Hindlimb muscle (tissue), 1 donor: Measurements from ENCODE around the gene C2orf81. TPM values are rescaled to one million over a fixed set of nuclear protein-coding genes. Genes with fewer than 3 reads are reported as not detected.
A peak's percentile ranks its signal among the peaks of the same experiment; 100 is the strongest.
"Not testable (repeated sequence)": the region's sequence is repeated elsewhere in the genome, so short reads cannot be mapped to it uniquely, and the experiment has no call there.

Experiments
- DNase-seq: peaks from one replicate; pipeline ENCODE4 v3.0.0-alpha.2; 2013
- polyA plus RNA-seq: library from polyadenylated mRNA; unstranded; fragments of 120-200 nt; gene quantifications from one replicate; pipeline ENCODE4 v1.2.1, GENCODE V29; 2013; ENCODE audit not compliant: insufficient read length

Gene C2orf81
- polyA plus RNA-seq, 1 donor, result 2.7 TPM

DNA sequence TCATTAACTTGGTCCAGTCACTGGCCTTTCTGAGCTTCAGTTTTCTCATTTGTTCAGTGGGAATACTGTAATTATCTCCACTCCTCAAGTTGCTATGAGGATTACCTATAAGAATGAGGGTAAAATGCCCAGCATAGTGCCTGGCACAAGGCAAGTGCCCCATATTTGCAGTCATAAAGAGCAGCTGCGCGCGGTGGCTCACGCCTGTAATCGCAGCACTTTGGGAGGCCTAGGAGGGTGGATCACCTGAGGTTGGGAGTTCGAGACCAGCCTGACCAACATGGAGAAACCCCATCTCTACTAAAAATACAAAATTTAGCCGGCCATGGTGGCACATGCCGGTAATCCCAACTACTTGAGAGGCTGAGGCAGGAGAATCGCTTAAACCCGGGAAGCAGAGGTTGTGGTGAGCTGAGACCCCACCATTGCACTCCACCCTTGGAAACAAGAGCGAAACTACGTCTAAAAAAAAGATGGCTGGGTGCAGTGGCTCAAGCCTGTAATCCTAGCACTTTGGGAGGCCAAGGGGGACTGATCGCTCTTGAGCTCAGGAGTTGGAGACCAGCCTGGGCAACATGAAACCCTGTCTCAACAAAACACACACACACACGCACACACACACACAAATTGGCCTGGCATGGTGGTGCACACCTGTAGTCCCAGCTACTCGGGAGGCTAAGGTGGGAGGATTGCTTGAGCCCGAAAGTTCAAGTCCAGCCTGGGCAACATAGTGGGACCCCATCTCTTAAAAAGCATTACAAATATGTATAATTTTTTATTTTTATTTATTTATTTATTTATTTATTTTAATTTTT is 21.3 kb upstream of the C2orf81 start:
- DNase-seq, result not testable (repeated sequence)

DNA sequence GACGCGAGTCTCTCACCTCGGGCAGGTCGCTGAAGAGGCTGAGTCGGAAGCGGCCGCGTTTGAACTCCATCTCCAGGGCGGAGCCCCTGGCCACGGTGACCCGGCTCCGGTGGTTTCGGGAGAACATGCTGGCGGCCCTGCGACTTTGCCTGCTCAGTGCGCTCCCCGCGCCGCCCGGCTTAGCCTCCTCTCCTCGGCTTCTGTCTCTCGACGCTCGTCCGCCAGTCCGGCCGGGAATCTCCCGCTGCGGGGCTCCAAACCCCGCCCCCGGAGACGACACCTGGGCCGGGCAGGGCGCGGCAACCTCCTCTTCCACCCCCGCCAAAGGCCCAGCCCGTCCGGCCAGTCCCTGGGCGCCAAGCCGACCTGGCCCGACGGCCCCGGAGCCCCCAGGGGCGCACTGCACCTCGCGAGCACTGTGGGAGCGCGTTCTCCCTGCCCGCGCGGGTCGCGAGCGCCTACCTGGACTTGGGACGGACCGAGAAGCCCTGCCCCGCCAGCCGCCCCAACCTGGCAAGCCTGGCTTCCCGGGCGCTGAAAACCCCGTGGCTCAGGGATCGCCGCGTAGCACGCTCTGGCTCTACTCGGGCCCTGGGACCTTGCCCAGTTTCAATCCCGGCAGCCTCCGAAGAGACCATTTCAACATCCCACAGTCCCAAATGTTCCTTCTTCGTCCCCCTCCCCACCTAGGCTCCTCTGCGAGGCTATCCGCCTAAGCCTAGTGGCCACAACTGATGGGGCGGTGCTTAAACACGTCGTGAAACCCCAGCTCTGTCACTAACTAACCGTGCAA is 20.5 kb upstream of the C2orf81 start, which contains the start of gene RTKN:
RTKN (minus strand) TSS at position 248 of the 793 bp plus-strand sequence; CDS start at position 127, 121 bp downstream.
- peak; percentile 54 for DNase-seq

DNA sequence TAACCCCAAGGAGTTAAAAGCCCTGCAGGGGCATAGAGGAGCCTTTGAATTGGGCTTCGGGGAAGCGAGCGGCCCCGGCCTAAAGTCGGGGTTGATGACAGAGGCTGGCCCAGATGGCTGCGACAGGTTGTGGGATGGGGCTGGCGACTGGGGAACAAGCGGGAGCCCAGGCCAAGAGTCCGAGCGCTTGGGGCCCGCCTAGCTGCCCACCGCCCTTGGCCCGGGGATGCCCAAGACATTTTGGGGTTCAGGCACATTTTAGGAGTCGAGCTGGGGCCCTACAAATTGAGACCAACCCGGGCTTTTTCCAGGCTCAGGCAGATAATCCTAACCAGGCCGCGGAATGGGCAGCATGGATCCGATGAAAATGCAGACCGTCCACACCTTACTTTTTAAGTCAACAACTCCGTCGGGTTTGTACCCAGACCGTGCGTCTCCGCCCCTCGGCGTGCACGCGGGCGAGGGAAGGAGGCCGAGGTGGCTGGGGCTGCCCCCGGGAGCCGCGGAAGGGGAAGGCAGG is 19.8 kb upstream of the C2orf81 start:
- DNase-seq, result no peak

DNA sequence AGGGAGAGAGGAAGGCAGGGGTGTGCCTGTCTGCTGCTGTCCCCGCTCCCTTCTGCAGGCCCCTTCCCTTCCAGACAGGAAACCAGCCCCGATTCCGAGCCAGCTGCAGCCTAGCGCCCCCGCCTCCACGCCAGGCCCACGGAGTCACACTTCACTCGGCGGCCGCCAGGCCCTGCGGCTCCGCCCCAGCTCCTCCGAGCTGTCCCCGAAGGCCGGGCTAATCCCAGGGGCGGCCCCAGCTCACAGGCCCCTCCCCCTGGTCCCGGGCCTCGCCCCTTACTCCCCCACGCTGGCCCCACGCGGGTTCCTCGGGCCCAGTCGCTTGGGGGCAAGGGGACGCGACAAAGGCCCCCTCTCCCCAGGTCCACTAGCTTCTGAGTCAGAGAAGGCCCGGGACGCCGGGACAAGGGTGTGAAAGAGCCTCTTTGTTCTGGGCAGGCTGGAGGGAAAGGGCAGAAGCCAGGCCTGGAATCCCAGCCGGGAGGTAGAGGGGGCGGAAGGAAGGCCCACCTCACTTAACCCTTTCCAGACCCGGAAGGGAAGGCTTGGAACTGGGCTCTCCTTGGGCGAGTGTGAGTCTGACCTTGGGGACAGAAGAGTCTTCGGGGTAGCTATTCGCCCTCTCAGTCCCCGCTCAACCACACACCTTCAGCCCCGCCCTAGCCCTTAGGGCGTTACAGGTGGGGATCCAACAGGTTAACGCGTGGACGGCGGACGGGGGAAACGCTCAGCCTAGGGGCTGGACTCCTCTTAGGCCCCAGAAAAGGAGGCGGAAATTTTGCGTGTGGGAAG is 19.2 kb upstream of the C2orf81 start:
- peak; percentile 92 for DNase-seq

DNA sequence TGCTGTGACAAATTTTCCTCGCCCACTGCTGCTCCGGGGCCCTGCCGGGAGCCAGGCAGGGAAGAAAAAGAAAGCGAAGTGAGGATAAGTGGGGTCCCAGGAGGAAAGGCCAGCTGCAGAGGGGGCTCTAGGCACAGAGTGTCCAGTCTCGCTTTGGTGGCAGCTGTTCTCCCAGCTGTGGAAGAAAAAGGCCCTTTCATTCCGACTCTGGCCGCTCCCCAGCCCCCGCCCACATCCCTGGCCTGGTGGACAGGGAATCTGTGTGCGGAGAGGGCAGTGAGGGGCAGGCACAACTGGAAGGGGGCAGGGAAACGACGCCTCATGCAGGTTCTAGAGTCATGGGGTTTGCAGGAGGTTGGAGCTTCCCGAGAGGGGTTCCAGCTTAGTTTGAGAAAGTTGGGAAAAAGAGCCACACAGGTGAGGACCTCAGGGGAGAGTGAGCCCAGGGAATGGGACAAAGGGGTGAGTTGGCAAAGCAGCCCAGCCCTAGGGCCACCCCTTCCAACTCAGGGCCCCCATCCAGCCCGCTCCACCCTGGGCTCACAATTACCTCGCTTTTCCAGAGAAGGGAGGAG is 18.5 kb upstream of the C2orf81 start:
- DNase-seq, result peak; percentile 84

DNA sequence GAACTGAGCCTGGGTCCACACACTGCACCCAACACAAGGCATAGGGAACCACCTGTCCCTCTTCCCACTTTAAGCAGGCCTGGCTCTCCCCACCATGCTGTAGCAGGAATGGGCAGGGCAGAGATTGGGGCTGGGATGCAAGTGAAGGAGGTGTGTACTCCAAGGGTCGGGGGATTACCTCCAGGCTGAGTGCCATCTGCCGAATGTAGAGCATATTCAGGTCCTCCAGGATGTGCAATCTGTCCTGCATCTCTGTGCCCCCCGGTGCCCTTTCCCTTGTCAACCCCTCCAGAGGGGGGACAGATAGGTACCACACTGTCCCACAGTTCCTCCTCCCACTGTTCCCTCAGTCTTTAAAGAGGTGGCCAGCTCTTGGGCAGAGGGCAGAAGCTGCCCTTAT is 18.0 kb upstream of the C2orf81 start:
- DNase-seq, result no peak

DNA sequence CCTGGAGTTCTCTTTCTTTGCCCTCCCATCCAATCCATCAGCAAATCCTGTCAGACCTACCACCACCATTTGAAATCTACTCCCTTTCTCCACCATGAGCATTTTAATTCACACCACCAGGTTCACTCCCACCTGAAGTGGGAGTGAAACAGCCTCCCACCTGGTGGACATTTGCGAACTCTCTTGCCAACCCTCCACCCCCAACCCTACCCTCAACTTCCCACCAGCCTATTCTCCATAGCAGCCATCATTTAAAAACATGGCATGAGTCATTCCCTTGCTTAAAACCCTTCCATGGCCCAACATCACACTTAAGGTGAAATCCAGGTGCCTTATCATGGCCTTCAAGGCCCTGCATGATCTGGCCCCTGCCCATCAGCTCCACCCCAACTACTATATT is 16.8 kb upstream of the C2orf81 start:
- no peak for DNase-seq

DNA sequence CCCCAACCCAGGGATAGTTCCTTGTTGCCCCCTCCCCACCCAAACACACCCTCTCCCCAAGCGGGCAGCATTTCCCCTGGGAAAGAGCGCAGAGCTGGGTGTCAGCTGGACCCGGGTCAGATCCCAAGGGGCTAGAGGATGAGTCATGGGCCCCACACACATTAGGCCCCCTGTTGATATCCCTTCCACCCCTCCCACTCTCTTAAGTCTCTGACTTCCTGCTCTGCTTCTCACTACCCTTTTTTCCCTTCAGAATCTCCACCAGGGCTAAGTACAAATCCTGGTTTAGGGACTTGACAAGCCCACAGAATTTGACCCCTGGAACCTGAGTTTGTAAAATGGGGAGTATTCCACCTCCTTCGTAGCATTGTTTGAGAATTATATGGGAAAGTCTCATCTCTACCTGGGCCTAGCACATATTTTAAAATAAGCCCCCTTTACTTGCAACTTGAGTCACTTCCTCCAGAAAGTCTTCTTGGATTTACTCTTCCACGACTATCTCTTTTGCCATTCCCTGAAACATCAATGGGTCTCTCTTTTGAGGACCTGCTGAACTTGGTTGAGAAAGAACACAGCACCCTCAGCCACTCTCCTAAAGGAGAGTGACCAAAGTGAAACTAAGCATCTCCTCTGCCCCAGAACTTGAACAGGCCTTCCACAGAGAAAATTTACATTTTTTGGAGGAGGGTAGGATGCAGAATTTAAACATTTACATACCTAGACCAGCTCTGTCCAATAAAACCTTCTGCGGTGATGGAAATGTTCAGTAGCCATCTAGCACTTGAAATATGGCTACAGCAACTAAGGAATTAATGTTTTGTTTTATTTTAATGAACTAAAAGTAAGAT is 15.7 kb upstream of the C2orf81 start:
- DNase-seq, result no peak

DNA sequence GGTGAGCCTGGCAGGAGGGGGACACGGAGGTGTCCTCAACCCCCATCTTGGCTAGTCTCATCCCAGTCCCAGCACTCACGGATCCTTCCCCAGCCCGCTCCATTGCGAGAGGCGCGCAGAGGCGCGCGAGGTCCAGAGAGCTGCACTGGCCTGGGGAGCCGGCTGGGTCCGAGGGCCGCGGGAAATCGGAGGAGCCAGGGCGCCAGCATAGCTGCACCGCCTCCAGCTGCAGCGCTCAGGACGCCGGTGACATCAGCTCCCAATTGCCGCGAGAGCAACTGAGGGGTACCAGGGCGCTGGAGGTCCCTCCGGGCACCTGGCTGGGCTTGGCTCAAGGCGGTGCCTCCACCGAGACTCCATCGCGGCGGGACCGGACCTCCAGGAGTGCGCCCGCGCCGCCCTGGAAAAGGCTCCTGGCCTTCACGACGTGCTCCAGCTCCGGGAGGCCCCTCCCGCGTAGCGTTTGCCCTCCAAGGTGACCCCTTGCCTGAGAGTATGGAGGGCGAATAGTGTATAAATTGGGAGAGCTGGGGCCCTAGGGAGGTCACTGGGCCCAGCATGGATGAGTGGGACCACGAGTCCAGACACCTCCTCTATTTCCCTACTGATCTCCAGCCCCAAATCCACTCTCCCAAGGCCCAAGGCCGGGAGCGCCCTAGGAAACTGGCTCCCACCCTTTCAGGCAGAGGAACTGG is 14.8 kb upstream of the C2orf81 start:
- no peak for DNase-seq

DNA sequence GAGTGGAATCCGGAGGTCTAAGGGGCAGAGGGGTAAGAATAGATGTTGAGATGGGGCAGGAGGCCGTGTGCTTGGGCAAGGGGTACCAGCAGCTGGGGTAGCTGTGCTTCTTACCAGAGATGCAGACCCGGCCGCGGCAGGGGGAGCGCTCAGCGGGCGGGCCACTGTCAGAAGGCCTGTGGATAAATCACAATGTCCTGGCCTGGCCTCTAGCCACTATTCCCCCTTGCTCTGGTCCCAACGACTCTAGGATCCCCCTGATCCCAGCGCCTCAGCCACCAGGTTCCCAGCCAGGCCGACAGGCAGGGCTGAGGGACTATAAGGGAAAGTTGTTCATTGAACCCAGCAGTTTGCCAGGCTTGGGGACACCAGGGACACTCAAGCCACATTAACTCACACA is 9.1 kb upstream of the C2orf81 start:
- no peak for DNase-seq

DNA sequence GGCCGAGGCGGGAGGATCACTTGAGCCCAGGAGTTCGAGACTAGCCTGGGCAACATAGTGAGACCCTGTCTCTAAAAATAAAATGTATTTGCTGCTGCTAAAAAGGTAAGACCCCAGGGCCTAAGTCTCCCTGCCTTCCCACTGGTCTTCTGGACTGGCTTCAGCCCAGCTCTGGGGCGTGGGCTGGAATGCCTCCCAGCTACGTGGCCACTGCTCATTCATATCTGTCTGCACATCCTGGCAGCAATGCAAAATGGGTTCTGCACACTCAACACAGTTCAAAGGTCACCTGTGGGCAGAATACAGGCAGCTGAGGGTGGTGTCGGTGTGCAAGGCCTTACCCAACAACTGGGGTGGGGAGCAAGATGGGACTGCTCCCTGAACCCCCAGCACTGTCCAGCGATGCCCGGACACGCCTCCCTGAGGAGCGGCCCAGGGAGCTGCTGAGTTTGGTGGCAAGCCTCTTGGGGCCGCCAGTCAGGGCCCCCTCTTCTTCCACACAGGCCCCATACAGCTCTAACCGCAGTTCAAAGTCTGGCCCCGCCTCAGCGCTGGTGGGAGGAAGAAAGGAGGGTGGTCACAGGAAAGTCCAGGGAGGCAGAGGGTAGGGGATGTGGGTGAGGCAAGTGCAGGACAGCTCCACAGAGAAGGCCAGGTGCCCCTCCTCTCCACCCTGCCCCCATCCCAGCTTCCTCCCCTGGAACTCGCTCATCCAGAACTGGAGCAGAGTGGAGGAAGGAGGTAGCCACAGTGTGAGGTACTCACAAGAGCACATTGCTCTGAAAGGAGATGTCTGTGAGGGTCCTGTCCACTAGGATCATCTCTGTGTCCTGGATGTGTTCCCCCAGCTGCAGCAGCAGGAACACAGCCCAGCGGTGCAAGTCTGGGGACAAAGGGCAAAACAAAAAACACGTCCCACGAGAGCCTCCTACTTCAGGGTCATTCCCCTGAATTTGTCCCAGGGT is 8.3 kb upstream of the C2orf81 start:
- DNase-seq, result no peak

DNA sequence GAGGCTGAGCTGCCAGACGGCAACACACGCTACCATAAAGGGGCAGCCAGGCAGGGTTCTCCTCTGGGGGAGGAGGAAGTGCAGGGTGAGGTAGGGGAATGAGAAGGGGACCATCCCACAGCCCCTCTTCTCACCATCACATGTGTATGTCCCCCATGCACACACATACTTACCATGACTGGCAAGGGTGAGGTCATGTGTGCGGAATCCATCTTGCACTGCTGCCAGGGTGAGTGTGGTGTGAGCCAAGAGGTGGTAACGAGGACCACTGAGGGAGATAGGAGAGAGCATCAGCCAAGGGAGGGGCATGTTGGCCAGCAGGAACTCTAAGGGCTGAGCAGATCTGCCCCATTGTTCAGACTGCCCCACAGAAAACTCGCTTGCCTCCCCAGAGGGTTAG is 7.3 kb upstream of the C2orf81 start:
- no peak for DNase-seq

DNA sequence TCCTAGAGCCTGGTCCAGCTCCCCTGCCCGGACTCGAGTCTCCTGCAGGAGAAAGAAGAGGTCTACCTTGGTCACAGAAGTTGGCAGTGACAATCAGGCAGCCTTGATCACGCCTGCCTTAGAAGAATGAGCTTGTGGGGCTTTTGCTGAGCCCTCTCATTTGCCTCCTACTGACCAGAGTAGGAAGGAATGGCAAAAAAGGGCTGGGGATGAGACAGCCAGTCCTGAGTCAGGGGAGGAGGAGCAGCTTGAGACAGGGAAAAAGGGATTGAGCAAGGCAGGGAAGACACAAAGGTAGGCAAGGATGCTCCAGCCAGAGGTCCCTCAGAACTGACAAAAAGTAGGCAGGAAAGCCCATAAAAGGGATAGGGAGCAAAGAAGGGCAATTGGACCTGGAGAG is 6.1 kb upstream of the C2orf81 start:
- no peak for DNase-seq

DNA sequence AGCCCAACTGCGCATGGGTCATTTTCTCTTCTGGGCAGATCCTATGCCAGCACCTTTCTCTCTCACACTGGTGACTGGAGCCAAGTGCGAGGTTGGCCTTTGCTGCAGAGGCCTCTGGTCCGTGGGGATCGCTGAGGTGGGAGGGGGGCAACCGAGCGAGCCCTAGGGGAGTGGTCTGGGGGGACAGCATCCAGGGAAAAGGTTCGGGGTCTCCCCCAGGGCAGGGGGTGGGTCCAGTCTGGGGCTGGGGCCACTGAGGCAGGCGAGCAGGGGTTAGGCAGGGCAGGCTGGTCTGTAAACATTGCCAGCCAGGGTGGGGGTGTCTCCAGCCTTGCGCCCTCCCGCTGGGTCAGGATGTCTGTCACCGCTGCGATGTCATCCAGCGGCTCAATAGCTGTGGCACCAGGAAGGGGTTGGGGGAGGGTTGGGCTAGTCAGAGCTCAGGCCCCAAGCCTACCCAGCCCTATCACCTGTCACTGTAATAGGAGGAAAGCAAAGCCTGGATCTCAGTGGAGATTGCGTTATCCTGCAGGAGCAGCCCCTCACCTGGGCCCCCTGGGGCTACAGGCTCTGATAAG is 4.9 kb upstream of the C2orf81 start:
- DNase-seq, result no peak

DNA sequence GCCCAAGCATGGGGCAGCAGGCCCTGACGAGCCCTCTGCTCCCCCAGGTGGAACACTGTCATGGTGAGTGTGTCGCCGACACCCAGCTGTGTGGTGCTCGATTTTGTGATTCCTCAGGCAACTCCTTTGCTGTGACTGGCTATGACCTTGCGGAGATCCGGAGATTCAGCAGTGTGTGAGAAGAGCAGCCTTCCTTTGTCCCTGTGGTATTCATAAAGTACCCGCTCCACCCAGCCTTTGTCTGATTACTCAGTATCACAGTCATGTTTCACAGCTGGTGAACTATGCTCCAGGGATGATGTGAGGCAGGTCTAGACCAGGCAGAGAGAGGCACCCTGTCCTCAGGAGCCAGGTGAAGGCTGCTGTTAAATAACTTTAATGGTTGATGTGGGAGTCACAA is 4.1 kb upstream of the C2orf81 start:
- DNase-seq, result no peak

DNA sequence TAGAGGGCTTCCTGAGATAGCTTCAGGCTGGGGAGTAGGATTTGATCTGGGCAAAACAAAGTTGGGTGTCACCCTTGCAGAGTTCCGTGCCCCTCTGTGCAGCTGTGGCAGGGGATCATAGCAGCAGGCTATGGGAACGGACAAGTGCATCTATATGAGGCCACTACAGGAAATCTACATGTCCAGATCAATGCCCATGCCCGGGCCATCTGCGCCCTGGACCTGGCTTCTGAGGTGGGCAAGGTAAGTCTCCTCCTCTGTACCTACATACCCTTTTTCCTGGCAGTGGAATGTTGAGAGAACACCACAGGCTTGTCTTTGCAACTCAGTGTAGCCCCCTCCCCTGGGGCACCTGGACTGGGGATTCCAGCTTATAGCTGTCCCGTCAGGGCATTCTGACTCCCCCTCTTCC is 3.6 kb upstream of the C2orf81 start:
- DNase-seq, result no peak

DNA sequence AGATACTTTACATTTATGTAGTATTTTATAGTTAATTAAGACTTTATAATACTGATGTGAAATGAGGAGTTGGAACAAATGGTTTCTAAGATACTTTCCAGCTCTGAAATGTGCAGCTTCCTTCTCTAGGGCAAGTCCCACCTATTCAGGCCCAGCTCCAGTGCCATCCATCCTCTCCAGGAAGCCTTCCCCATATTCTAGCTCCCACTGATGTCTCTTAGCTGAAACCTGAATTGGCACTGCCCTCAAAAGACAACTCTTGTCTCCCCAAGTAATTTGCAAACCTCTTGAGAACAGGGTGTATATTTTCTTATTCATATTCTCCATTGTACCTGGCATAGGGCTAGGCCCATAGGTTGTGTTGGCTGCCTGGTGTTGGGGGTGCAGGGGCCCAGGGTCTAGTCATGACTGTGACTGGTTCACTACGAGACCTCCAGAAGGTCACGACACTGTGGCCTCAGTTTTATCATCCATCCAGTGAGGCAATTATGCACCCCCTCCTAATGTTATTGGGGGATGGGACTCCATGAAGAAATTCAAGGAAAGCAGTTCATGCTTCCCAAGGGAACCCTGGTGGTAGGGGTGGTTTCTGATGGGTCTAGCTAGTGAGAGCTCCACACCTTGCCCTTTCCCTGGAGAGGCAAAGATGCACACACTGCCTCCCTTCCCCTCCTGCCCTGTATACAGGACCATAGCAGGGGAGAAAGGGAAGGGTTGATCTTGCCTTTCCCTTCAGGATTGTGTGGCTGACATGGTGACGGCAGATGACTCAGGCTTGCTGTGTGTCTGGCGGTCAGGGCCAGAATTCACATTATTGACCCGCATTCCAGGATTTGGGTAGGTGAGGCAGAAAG is 2.9 kb upstream of the C2orf81 start:
- DNase-seq, result no peak
